GM11168 (cell line): ENCODE results near the gene CTSK.

Source experiments
- in situ Hi-C: fragments of 300-500 bp; cut with MboI; formaldehyde crosslinking; loops from one replicate; pipeline ENCODE4 v1.12.0; 2022; ENCODE audit warnings: low sequenced_read_pairs; ENCODE audit not compliant: unreplicated experiment

The CTSK gene

GRCh38 chr1:150763018-150763417 lies 45.0 kb downstream of the CTSK start:
- in situ Hi-C loops, result no loop called here

GRCh38 chr1:150762552-150762951 lies 45.5 kb downstream of the CTSK start:
- in situ Hi-C loops, result no loop called here

DNA sequence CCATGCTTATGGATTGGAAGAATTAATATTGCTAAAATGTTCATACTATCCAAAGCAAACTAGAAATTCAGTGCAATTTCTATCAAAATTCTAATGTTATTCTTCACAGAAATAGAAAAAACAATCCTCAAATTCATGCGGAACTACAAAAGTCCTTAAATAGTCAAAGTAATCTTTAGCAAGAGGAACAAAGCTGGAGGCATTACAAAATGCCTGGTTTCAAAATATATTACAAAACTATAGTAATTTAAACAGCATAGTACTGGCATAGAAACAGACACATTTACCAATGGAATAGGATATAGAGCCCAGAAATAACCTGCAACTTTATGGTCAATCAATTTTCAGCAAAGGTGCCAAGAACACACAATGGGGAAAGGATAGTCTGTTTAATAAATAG lies 46.3 kb downstream of the CTSK start:
- in situ Hi-C loops, result no loop called here

DNA sequence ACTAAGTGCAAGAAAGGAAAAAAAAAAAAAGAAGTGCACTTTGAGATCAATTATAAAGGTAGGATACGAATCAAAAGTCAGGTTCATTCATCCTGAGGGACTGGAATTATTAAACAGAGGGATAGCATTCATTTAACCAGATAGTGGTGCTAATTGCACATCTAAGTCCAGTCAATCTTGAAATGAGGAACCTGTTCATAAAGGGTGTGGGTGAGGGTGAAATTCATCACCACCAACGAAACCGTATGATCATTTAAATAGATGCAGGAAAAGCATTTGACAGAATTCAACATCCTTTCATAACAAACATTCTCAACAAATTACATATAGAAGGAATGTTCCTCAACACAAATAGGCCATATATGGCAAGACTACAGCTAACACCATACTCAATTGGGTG lies 48.0 kb downstream of the CTSK start:
- in situ Hi-C loops, result no loop called here

- in situ Hi-C loops, result no loop called here
These were observed 54.6 kb downstream of the CTSK start for GRCh38 chr1:150753416-150753815.

- in situ Hi-C loops, result no loop called here
These were observed 56.6 kb downstream of the CTSK start for GRCh38 chr1:150751443-150751842.

- in situ Hi-C loops, result no loop called here
These were observed 58.2 kb downstream of the CTSK start for GRCh38 chr1:150749720-150750311.

DNA sequence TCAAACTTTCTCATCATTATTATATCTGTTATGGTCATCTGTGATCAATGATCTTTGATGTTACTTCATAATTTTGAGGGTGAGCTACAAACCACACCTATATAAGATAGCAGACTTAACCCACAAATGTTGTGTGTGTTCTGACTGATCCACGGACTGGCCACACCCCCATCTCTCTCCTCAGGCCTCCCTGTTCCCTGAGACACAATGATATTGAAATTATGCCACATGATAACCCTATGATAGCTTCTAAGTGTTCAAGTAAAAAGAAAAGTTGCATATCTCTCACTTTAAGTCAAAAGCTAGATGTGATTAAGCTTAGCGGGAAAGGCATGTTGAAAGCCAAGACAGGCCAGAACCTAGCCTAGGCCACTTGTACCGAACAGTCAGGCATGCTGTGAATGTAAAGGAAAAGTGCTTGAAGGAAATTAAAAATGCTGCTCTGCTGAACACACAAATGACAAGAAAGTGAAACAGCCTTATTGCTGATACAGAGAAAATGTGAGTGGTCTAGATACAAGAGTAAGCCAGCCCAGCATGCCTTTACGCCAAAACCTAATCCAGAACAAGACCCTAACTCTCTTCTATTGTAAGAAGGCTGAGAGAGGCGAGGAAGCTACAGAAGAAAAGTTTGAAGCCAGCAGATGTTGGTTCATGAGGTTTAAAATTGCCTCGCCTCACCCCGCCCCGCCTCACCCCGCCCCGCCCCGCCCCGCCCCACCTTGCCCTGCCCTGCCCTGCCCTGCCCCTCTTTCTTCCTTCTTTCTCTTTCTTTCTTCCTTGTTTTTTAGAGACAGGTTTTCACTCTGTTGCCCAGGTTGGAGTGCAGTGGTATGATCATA lies 59.0 kb downstream of the CTSK start:
- in situ Hi-C loops, result no loop called here
